Left cardiac atrium (tissue), 4 donors: ENCODE measurements around the gene ADGRB3. TPM values are rescaled to one million over a fixed set of nuclear protein-coding genes. Genes with fewer than 3 reads are reported as not detected.
A peak's percentile ranks its signal among the peaks of the same experiment; 100 is the strongest.

Experiments used
- ATAC-seq, 2 donors: fragments of 200-7000 bp; cut with Tn5 transposase; one replicate each; pipeline ENCODE4 v1.9.1; 2020; ENCODE audit warnings: mild to moderate bottlenecking in 2 of 2, moderate library complexity in 2 of 2
- DNase-seq: peaks from one replicate; pipeline ENCODE4 v3.0.0-alpha.2; 2020
- intact Hi-C, 2 donors: fragments of 100-400 bp; cut with DNase I; formaldehyde crosslinking; loops; one replicate each; pipeline versions ENCODE4 v1.14.1 to v1.15.1; 2022 to 2023
- total RNA-seq, 2 donors: library from RNA; stranded (reverse); fragmentation: NEBNext Ultra II Directional; extraction: Animal tissue kit (Norgen Biotek cat#: 25700); gene quantifications; one replicate each; pipeline ENCODE4 v1.2.1, GENCODE V29; 2021
- donor health status: DM: no; HTN: yes; CAD: no.
- donor health status: DM: no; HTN: yes; CAD: no; lungs with severe emphysema.
- donor health status: DM: yes; HTN: yes; CAD: no.
- donor health status: Dilated cardiomyopathy.

The ADGRB3 gene
- total RNA-seq, 2 donors from 2014 or later, result 1.7 to 2.3 TPM

DNA sequence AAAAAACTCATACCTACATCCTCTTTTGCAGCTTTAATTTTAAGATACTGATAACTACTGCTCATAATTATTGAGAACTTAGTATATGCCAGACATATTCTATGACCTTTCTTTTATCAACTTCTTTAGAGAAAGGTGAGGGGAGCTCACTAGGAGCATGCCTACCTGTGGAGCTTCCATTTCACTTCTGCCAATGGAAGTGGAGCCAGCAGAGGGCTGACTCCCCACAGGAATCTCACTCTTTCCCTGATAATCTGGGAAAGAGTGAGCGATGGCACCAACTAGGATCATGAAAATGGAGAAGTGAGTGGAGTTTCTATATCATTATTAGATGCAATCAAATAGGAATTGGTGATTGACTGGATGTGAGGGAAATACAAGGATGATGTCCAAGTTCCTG is 676.8 kb downstream of the ADGRB3 start:
- DNase-seq, result no peak
- no peak for ATAC-seq
- intact Hi-C loops, result no loop called here

DNA sequence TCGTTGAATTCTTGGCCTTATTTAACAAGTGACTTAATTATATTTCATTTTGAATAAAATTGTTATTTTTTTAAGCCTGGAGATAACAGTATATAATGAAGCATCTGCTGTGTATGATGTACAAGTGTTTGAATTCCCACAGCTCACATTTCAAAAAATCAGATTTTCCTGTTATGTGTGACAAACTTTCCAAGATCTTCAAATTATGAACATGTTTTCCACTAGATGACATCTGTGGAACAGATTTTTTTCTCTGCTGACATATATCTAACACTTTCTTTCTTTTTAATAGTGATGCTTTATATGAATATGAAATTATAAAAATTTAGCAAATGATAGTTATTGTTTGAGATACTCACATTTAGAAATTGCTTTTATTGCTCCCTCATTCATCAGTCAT is 678.9 kb downstream of the ADGRB3 start:
- no peak for DNase-seq
- ATAC-seq, result no peak
- intact Hi-C loops, result no loop called here

GRCh38 chr6:69314531-69314930 is 679.4 kb downstream of the ADGRB3 start:
- DNase-seq, result no peak
- intact Hi-C loops, result no loop called here
- no peak for ATAC-seq

- intact Hi-C loops, result no loop called here
- no peak for DNase-seq
- ATAC-seq, result no peak
Measured at GRCh38 chr6:69331886-69332285, 696.8 kb downstream of the ADGRB3 start.

- intact Hi-C loops, result no loop called here
- DNase-seq, result no peak
Measured at GRCh38 chr6:69337311-69337710, 702.2 kb downstream of the ADGRB3 start.

GRCh38 chr6:69338431-69339162 is 703.5 kb downstream of the ADGRB3 start:
- intact Hi-C loops, result no loop called here
- DNase-seq (no peak), ATAC-seq (no peak)

More at GRCh38 chr6:69337311-69337710, 702.2 kb downstream of the ADGRB3 start:
- no peak for ATAC-seq

DNA sequence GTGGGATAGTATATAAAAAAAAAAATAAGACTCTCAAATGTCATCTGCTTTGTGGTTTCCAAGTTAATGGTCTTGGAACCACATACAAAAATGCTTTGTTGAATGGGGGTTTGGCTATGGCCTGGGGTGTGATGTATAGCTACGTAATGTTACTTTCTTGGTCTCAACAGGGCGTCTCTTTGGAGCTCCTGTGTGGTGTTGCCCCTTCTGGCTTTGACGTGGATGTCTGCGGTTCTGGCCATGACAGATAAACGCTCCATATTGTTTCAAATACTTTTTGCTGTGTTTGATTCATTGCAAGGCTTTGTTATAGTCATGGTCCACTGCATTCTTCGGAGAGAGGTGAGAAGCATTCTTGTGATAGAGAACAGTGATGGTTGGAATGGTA is 704.1 kb downstream of the ADGRB3 start:
- DNase-seq, result no peak
- ATAC-seq, result no peak
- intact Hi-C loops, result no loop called here

DNA sequence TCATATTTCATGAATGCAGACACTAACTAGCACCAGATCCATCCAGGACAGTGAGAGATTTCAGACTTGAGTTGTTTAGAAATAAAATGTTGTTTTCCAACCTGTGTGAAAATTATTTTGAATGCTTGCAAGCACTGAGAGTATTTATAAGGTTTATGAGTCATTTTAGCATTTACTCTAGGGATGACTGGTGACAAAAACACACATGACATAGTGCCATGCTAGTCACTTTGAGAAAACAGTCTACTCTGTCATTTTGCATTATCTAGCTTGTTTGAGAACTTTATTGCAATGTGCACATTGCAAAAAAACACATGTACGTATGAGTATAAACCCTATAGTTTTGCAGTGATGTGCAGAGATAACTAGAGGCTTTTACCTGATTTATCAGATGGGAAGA is 705.1 kb downstream of the ADGRB3 start:
- intact Hi-C loops, result no loop called here
- ATAC-seq (no peak), DNase-seq (no peak)

GRCh38 chr6:69343851-69344250 is 708.8 kb downstream of the ADGRB3 start:
- DNase-seq, result no peak
- intact Hi-C loops, result no loop called here
- ATAC-seq, result no peak

GRCh38 chr6:69349771-69350170 is 714.7 kb downstream of the ADGRB3 start:
- peak in 1 of 2 donors; percentile 47 for ATAC-seq
- intact Hi-C loops, result no loop called here
- peak; percentile 43 for DNase-seq

DNA sequence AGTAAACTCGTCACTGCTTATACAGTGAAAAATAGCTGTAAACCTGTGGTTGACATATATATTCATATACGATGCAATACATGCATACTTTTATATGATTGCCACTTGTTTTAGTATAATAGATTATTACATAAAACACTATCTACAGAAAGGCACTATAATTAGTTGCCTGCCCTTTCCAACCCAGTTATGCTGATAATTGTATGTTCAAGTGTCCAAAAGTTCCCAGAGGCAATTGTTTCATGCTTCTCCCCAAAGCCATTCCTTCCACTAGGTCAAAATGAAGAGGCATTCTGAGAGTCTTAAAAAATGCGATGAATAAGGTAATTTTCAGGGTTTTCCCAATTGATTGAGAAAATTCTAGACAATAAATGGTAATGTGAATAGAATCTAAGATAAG is 727.1 kb downstream of the ADGRB3 start:
- no peak for DNase-seq
- intact Hi-C loops, result no loop called here
- no peak for ATAC-seq

GRCh38 chr6:69366831-69367230 is 731.7 kb downstream of the ADGRB3 start:
- intact Hi-C loops, result no loop called here
- DNase-seq (no peak), ATAC-seq (no peak)

GRCh38 chr6:69368613-69369012 is 733.5 kb downstream of the ADGRB3 start:
- no peak for ATAC-seq
- intact Hi-C loops, result no loop called here
- DNase-seq, result no peak

- DNase-seq (peak; percentile 23), ATAC-seq (peak; percentile 61 to 65)
- intact Hi-C loops, result no loop called here
Measured at GRCh38 chr6:69370763-69371162, 735.7 kb downstream of the ADGRB3 start.

DNA sequence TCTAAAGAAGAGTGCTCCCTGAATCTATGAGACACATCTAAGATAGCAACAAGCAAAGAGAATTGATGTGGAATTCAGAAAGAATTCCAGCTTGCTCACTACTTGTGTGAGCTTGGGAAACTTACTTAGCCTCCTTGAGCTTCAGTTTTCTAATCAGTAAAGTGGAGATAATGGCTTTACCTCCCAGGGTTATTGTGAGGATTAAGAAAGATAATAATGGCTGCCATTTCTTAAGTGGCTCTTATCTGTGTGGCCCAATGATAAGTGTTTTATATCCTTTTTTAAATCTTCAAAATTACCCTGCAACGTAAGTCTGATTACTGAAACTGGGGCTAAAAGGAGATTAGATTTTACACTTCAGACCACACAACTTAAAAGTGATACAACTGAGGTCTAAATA is 743.2 kb downstream of the ADGRB3 start:
- DNase-seq (no peak), ATAC-seq (no peak)
- intact Hi-C loops, result no loop called here

DNA sequence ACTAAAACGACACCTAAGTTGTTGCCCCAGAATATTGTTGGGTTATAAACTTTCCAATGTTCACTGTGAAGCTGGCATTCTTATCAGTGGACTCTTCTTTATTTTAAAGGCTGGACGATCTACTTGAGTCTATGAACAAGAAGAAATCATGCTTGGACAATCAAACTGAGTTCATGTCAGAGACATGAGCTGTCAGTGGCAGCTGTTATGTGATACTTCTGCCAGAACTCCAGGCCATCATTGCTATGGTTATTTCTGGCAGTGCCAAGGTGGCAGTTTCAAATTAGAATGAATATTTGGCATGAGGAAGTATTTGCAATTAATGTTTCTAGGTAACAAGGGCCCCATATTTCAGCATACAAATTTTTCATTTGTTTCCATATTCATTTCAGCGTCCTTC is 744.4 kb downstream of the ADGRB3 start:
- ATAC-seq, result peak; percentile 53 to 59
- no peak for DNase-seq
- intact Hi-C loops, result no loop called here

DNA sequence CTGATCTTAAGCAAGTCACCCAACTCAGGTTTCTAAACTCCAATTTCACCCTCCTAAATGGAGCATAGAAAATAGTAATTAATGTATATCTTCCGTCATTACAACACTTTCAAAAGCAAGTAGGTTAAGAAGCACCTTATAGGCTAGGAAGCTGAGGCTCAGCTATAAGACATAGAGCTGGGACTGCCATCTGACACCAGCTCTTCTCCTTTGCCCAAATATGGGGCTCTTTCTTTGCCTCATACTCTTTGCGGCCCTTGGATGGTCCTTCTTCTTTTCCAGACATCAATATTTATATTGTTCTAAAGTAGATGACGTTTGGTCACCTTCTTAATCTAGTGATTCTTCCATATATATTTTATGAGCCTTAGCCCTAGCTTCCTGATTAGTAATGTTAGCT is 748.5 kb downstream of the ADGRB3 start:
- ATAC-seq, result no peak

GRCh38 chr6:69386426-69386825 is 751.3 kb downstream of the ADGRB3 start:
- no peak for DNase-seq
- intact Hi-C loops, result no loop called here
- ATAC-seq, result no peak

More for the DNA sequence above, 748.5 kb downstream of the ADGRB3 start:
- no peak for DNase-seq
- intact Hi-C loops, result no loop called here

DNA sequence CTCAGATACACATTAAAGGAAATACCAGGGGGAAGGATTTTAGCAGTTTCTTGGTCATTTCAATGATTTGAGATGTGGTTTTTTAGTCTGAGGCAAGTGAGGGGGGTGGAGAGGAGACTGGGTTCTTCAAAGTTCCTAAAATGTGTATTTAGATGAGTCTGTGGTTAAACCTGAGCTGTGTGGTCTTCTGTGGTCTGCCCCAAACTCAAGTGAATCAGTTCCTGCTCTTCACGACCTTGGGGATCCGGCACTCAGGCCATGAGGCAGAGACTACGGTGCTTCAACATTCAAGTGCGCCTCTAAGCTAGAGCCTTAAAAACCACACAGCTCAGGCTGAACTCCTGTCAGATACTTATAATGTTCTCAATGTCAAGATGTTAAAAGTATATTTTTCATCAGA is 755.0 kb downstream of the ADGRB3 start:
- intact Hi-C loops, result no loop called here
- DNase-seq (no peak), ATAC-seq (no peak)

DNA sequence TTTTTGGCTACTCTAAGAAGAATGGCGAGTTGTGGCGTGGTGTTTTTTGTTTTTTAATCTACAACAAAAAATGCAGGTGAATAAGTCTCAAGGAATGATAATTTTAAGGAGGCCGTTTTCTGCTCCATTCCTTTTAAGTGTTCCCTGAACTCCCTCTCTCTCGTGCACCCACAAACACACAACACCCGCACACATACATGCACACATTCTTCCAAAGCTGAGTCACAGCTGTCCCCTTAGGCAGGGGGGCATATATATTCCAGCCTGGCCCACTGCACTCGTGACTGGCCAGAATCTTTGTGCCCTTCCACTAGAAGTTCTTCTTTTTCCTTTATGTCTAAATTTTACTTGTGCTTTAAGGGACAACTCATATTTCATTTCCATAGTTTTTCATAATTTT is 756.0 kb downstream of the ADGRB3 start:
- DNase-seq (no peak), ATAC-seq (no peak)
- intact Hi-C loops, result no loop called here

- intact Hi-C loops, result no loop called here
- ATAC-seq (no peak), DNase-seq (no peak)
Measured at GRCh38 chr6:69392745-69393144, 757.7 kb downstream of the ADGRB3 start.

GRCh38 chr6:69398311-69398710 is 763.2 kb downstream of the ADGRB3 start:
- ATAC-seq, result no peak
- intact Hi-C loops, result no loop called here

More at GRCh38 chr6:69398311-69398710, 763.2 kb downstream of the ADGRB3 start:
- no peak for DNase-seq
